Gastrocnemius medialis (tissue), 4 donors: ENCODE results near the gene ZBTB7C. TPM values are rescaled to one million over a fixed set of nuclear protein-coding genes. Genes with fewer than 3 reads are reported as not detected.

ENCODE experiments used
- ATAC-seq, 2 donors: fragments of 150-250 bp; one replicate each; pipeline ENCODE4 v1.9.1; 2016
- DNase-seq, 2 donors: peaks; one replicate each; pipeline ENCODE4 v3.0.0-alpha.2; 2019
- H3K27ac ChIP-seq, 4 donors: fragments of 200-600 bp; sonication (generic); 1 replicate in 1 of 4; 2 replicates in 3 of 4; pipeline ENCODE4 v1.5.1; 2016 to 2018; ENCODE audit warnings: mild to moderate bottlenecking in 2 of 4, moderate library complexity in 1 of 4
- H3K27me3 ChIP-seq, 3 donors: fragments of 200-600 bp; sonication (generic) in 2 of 3; 1 replicate in 1 of 3; 2 replicates in 2 of 3; pipeline versions ENCODE4 v1.5.1 to v1.6.0; 2016 to 2019; ENCODE audit warnings: mild to moderate bottlenecking in 1 of 3, moderate library complexity in 1 of 3
- H3K36me3 ChIP-seq, 2 donors: fragments of 200-600 bp; sonication (generic) in 1 of 2; one replicate each; pipeline ENCODE4 v1.5.1; 2017 to 2018
- H3K4me1 ChIP-seq, 2 donors: fragments of 200-600 bp; sonication (generic) in 1 of 2; one replicate each; pipeline ENCODE4 v1.5.1; 2016 to 2017; ENCODE audit warnings: mild to moderate bottlenecking in 2 of 2
- H3K4me3 ChIP-seq, 4 donors: fragments of 200-600 bp; sonication (generic) in 3 of 4; 1 replicate in 1 of 4; 2 replicates in 3 of 4; pipeline ENCODE4 v1.5.1; 2016 to 2019; ENCODE audit warnings: mild to moderate bottlenecking in 2 of 4
- H3K9me3 ChIP-seq, 3 donors: fragments of 200-600 bp; sonication (generic) in 2 of 3; 1 replicate in 1 of 3; 2 replicates in 2 of 3; pipeline ENCODE4 v1.5.1; 2016 to 2019
- CTCF ChIP-seq, 5 experiments: fragments of 450-650 bp in 3 of 5; fragments of 200-600 bp in 2 of 5; sonication (generic) in 2 of 5; IDR thresholded peaks in 4 of 5; conservative IDR thresholded peaks in 1 of 5; 1 replicate in 4 of 5; 2 replicates in 1 of 5; pipeline ENCODE4 v1.5.1; 2016 to 2019; ENCODE audit warnings: antibody characterized with exemption in 5 of 5, mild to moderate bottlenecking in 3 of 5, moderate library complexity in 3 of 5
- POLR2A ChIP-seq, 2 donors: fragments of 450-650 bp; IDR thresholded peaks; one replicate each; pipeline ENCODE4 v1.6.1; 2017; ENCODE audit warnings: antibody characterized with exemption in 2 of 2, mild to moderate bottlenecking in 2 of 2, moderate library complexity in 2 of 2
- in situ Hi-C, 4 donors: fragments of 200-750 bp; cut with MboI; loops; one replicate each; pipeline versions ENCODE4 v1.15.0 to v1.8.0; 2017; ENCODE audit warnings: low sequenced_read_pairs in 4 of 4
- intact Hi-C: fragments of 100-400 bp; cut with DNase I; formaldehyde crosslinking; loops from one replicate; pipeline ENCODE4 v1.15.1; 2023; ENCODE audit warnings: low total_unique reads
- total RNA-seq, 4 donors: library from RNA; depleted of rRNA; stranded (reverse); fragments of >200 nt; gene quantifications; one replicate each; pipeline versions ENCODE4 v1.1.0 to v1.2.3, GENCODE V29; 2016

ZBTB7C gene
- total RNA-seq, 4 donors from 2014 or later, result 0.53 to 12.3 (median 1.1) TPM

- in situ Hi-C loops, result no loop called here
- DNase-seq (no peak), ATAC-seq (no peak)
Measured at GRCh38 chr18:48003426-48004349, 405.5 kb downstream of the ZBTB7C start.

GRCh38 chr18:48002933-48003365 lies 406.2 kb downstream of the ZBTB7C start:
- Histone ChIP-seq H3K4me1 (peaks cover 0 to 11% of the 10 kb centered on the region in 2 donors), H3K27me3 (no peaks in the 10 kb centered on the region), H3K36me3 (no peaks in the 10 kb centered on the region), H3K4me3 (no peak overlapping the region), H3K27ac (peak overlapping the region in 3 of 4 donors; percentile 27 to 50 (median 48)), H3K9me3 (no peaks in the 10 kb centered on the region)
- in situ Hi-C loops, result no loop called here
- DNase-seq (peak in 1 of 2 donors; percentile 42), ATAC-seq (peak in 1 of 2 donors; percentile 60)
- TF ChIP-seq CTCF (IDR thresholded peaks at IDR 0.05 in 4 of 5, conservative IDR thresholded peaks at IDR 0.05 in 1 of 5), result no peak
- no peak for TF ChIP-seq POLR2A (IDR thresholded peaks at IDR 0.05)
- intact Hi-C loops, result loop anchor here (5.0 to 10.0 kb wide), 2 partner anchors 71 to 138 kb away; partner anchors contain the start of gene SMAD2

More at GRCh38 chr18:48003426-48004349, 405.5 kb downstream of the ZBTB7C start:
- Histone ChIP-seq H3K36me3 (no peaks in the 10 kb centered on the region), H3K4me1 (peaks cover 0 to 12% of the 10 kb centered on the region in 2 donors), H3K27ac (peak overlapping the region in 3 of 4 donors; percentile 21 to 50 (median 27)), H3K4me3 (no peak overlapping the region), H3K27me3 (no peaks in the 10 kb centered on the region), H3K9me3 (no peaks in the 10 kb centered on the region)
- TF ChIP-seq POLR2A (IDR thresholded peaks at IDR 0.05) (no peak), CTCF (IDR thresholded peaks at IDR 0.05 in 4 of 5, conservative IDR thresholded peaks at IDR 0.05 in 1 of 5) (no peak)
- intact Hi-C loops, result loop anchor here (5.0 to 10.0 kb wide), 2 partner anchors 71 to 139 kb away; partner anchors contain the start of gene SMAD2

GRCh38 chr18:48000701-48001100 lies 408.5 kb downstream of the ZBTB7C start:
- no peaks in the 10 kb centered on the region for H3K27me3 ChIP-seq
- peaks cover 0 to 4% (median 0%) of the 10 kb centered on the region in 3 donors for H3K9me3 ChIP-seq
- intact Hi-C loops (loop anchor here (5.0 to 10.0 kb wide), 2 partner anchors 68 to 136 kb away; partner anchors contain the start of gene SMAD2), in situ Hi-C loops (no loop called here)
- no peak for TF ChIP-seq CTCF (IDR thresholded peaks at IDR 0.05 in 4 of 5, conservative IDR thresholded peaks at IDR 0.05 in 1 of 5)
- TF ChIP-seq POLR2A (IDR thresholded peaks at IDR 0.05), result no peak
- no peak for DNase-seq
- peaks cover 0 to 7% of the 10 kb centered on the region in 2 donors for H3K4me1 ChIP-seq
- ATAC-seq, result no peak
- H3K27ac ChIP-seq, result no peak overlapping the region
- H3K36me3 ChIP-seq, result no peaks in the 10 kb centered on the region
- no peak overlapping the region for H3K4me3 ChIP-seq

- peaks cover 0 to 7% of the 10 kb centered on the region in 2 donors for H3K4me1 ChIP-seq
- H3K9me3 ChIP-seq, result peaks cover 0 to 4% (median 0%) of the 10 kb centered on the region in 3 donors
- TF ChIP-seq POLR2A (IDR thresholded peaks at IDR 0.05) (no peak), CTCF (IDR thresholded peaks at IDR 0.05 in 4 of 5, conservative IDR thresholded peaks at IDR 0.05 in 1 of 5) (no peak)
- no peaks in the 10 kb centered on the region for H3K36me3 ChIP-seq
- no peak overlapping the region for H3K27ac ChIP-seq
- no peak overlapping the region for H3K4me3 ChIP-seq
- in situ Hi-C loops, result no loop called here
- intact Hi-C loops, result loop anchor here (5.0 to 10.0 kb wide), 2 partner anchors 68 to 135 kb away; partner anchors contain the start of gene SMAD2
- ATAC-seq, result no peak
- H3K27me3 ChIP-seq, result no peaks in the 10 kb centered on the region
- DNase-seq, result no peak
Measured at GRCh38 chr18:47999801-48000248, 409.4 kb downstream of the ZBTB7C start.
